Right lobe of liver (tissue), 4 donors: Measurements from ENCODE around the gene CRYBA1.

Source experiments
- CTCF ChIP-seq, 4 donors: fragments of 200-600 bp in 3 of 4; fragments of 450-650 bp in 1 of 4; IDR thresholded peaks; one replicate each; pipeline versions ENCODE4 v1.5.1 to v1.8.0; 2016 to 2022; ENCODE audit warnings: antibody characterized with exemption in 4 of 4, mild to moderate bottlenecking in 2 of 4
- POLR2A ChIP-seq: fragments of 450-650 bp; IDR thresholded peaks from one replicate; pipeline ENCODE4 v1.6.1; 2017; ENCODE audit warnings: antibody characterized with exemption, mild to moderate bottlenecking
- donor health status: DM: no; HTN: no; CAD: no.
- donor health status: DM: no; HTN: no; CAD: no.
- donor health status: DM: no; HTN: yes; CAD: no.

- TF ChIP-seq POLR2A (no peak), CTCF (IDR thresholded peaks at IDR 0.05) (no peak)
Measured at GRCh38 chr17:29238133-29238850, 8.4 kb upstream of the CRYBA1 start.
